Stimulated activated naive CD8-positive, alpha-beta T cell treated with anti-CD3 and anti-CD28 coated beads, Interleukin-15, Interleukin-2, amounts not matched to agents 100 ng/mL and 50 ng/mL, for 24 hours (primary cell): ENCODE results near the gene UNC5C.

Experiments
- H3K27ac Mint-ChIP-seq: one replicate; pipeline ENCODE4 v1.8.0; 2021; ENCODE audit warnings: mild to moderate bottlenecking, mixed read lengths
- H3K27me3 Mint-ChIP-seq: one replicate; pipeline ENCODE4 v1.8.0; 2021; ENCODE audit warnings: mixed read lengths
- H3K36me3 Mint-ChIP-seq: one replicate; pipeline ENCODE4 v1.8.0; 2021; ENCODE audit warnings: low read depth, mixed read lengths
- H3K4me1 Mint-ChIP-seq: one replicate; pipeline ENCODE4 v1.8.0; 2021; ENCODE audit warnings: low read depth, mixed read lengths
- H3K4me3 Mint-ChIP-seq: one replicate; pipeline ENCODE4 v1.8.0; 2021; ENCODE audit warnings: mild to moderate bottlenecking, mixed read lengths
- H3K9me3 Mint-ChIP-seq: one replicate; pipeline ENCODE4 v1.8.0; 2021; ENCODE audit warnings: mixed read lengths

The UNC5C gene

GRCh38 chr4:95537863-95538488 lies 10.8 kb downstream of the UNC5C start:
- no peak overlapping the region for H3K27ac Mint-ChIP-seq
- no peaks in the 10 kb centered on the region for H3K4me1 Mint-ChIP-seq
- no peaks in the 10 kb centered on the region for H3K36me3 Mint-ChIP-seq

DNA sequence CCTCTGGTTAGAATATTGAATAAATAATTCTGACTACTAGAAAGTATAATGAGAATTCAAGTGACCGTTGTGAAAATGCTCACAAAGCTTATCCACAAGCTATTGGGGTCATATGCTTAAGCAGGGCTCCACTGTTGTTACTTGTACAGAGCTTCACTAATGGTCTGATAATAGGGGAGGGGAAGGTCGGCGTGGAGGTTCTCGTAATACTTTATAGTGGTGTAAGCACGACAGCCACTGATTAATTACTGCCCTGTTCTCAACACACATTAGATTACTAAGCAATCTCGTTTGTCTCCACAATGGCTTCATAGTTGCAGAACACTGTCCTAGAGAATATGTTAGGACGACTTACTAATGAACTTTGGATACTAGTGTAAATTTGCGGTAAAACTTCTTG lies 11.6 kb downstream of the UNC5C start:
- Mint-ChIP-seq H3K27me3 (peaks cover 4% of the 10 kb centered on the region), H3K9me3 (no peaks in the 10 kb centered on the region), H3K4me1 (no peaks in the 10 kb centered on the region), H3K36me3 (no peaks in the 10 kb centered on the region), H3K27ac (no peak overlapping the region), H3K4me3 (no peak overlapping the region)

More at GRCh38 chr4:95537863-95538488, 10.8 kb downstream of the UNC5C start:
- no peak overlapping the region for H3K4me3 Mint-ChIP-seq
- no peaks in the 10 kb centered on the region for H3K9me3 Mint-ChIP-seq
- peaks cover 6% of the 10 kb centered on the region for H3K27me3 Mint-ChIP-seq

DNA sequence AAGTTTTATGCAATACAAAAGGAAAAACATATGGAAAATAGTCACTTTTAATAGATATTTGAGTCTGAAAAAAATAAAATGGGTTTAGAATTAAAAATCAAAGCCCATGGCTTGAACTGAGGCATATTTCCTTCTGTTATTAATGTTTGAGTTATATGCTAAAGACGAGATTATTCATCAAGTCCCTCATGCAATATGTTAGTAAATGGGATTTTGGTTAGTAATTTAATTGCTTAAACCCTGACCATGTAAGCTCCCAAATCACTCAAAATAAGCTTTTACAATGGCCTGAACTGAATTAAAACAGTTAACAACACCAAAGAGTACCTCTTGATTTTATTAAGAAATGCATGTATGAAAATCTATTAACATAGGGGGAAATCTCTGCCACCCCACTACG lies 12.1 kb downstream of the UNC5C start:
- Mint-ChIP-seq H3K27ac (no peak overlapping the region), H3K4me1 (no peaks in the 10 kb centered on the region), H3K36me3 (no peaks in the 10 kb centered on the region), H3K9me3 (no peaks in the 10 kb centered on the region), H3K4me3 (no peak overlapping the region), H3K27me3 (peaks cover 3% of the 10 kb centered on the region)

DNA sequence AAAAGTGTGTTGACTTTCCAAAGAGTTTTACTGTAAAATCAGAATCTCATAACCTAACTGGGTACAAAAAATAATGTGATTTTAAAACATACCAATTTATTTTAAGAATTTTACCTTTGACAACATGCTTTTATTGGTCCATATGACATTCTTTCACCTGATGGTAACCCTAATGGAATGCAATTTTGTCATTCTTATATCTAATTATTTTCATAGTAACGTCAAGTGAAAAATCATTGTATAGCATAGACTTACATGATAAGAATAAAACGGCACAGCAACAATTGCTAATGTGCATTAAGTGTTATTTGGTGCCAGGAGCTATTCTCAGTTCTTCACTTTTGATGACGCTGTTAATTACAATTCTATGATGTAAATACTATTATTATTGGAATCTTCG lies 13.6 kb downstream of the UNC5C start:
- Mint-ChIP-seq H3K4me3 (no peak overlapping the region), H3K36me3 (no peaks in the 10 kb centered on the region), H3K27ac (no peak overlapping the region), H3K9me3 (no peaks in the 10 kb centered on the region), H3K4me1 (no peaks in the 10 kb centered on the region), H3K27me3 (peaks cover 2% of the 10 kb centered on the region)

DNA sequence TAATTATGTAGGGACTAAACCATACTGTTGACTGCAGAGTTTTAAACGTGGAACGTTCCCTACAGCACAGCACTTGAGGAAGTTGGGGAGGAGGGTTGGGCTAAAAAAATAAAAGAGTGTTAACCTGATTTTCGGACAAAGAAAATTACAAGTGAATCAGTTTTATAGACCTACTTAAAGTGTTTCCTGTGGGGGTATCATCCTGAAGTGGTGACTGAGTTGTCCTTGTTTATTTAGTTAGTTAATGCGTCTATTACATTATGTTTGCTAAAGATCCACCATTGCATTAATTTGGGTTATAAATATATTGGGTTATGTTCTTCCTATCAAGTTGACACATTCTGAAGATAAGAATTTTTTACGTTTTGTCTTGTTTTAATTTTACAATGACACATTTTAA lies 14.7 kb downstream of the UNC5C start:
- H3K36me3 Mint-ChIP-seq, result no peaks in the 10 kb centered on the region
- H3K9me3 Mint-ChIP-seq, result no peaks in the 10 kb centered on the region
- no peak overlapping the region for H3K4me3 Mint-ChIP-seq
- H3K27me3 Mint-ChIP-seq, result no peaks in the 10 kb centered on the region
- H3K4me1 Mint-ChIP-seq, result no peaks in the 10 kb centered on the region
- no peak overlapping the region for H3K27ac Mint-ChIP-seq

- no peaks in the 10 kb centered on the region for H3K36me3 Mint-ChIP-seq
- no peaks in the 10 kb centered on the region for H3K4me1 Mint-ChIP-seq
- no peak overlapping the region for H3K27ac Mint-ChIP-seq
Observed at GRCh38 chr4:95533254-95533653, 15.5 kb downstream of the UNC5C start.

GRCh38 chr4:95532305-95532704 lies 16.5 kb downstream of the UNC5C start:
- no peak overlapping the region for H3K27ac Mint-ChIP-seq
- no peak overlapping the region for H3K4me3 Mint-ChIP-seq
- H3K36me3 Mint-ChIP-seq, result no peaks in the 10 kb centered on the region
- H3K9me3 Mint-ChIP-seq, result no peaks in the 10 kb centered on the region
- no peaks in the 10 kb centered on the region for H3K4me1 Mint-ChIP-seq
- H3K27me3 Mint-ChIP-seq, result no peaks in the 10 kb centered on the region

More at GRCh38 chr4:95533254-95533653, 15.5 kb downstream of the UNC5C start:
- H3K4me3 Mint-ChIP-seq, result no peak overlapping the region
- no peaks in the 10 kb centered on the region for H3K27me3 Mint-ChIP-seq
- no peaks in the 10 kb centered on the region for H3K9me3 Mint-ChIP-seq

DNA sequence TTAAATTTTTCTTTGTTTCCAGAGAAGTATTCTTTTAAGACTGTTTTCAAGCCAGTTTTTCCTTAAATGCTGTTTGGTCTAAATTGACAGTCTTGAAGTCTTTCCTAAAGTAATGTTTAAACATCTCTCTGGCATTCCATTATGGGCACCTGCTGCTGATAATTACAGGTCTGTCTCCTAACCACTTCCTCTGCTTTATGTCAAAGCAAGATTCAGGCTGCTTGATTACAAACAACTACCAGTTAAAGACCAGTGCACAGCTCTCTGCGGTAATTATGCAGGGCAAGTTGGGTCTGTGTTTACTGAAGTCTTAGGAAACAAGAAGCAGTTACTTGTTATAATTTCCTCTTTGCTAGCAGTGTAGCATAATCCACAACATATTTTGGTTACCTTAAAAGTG lies 17.6 kb downstream of the UNC5C start:
- Mint-ChIP-seq H3K36me3 (no peaks in the 10 kb centered on the region), H3K4me3 (no peak overlapping the region), H3K9me3 (no peaks in the 10 kb centered on the region), H3K27ac (no peak overlapping the region), H3K4me1 (no peaks in the 10 kb centered on the region), H3K27me3 (no peaks in the 10 kb centered on the region)

- Mint-ChIP-seq H3K4me3 (no peak overlapping the region), H3K9me3 (no peaks in the 10 kb centered on the region), H3K4me1 (no peaks in the 10 kb centered on the region), H3K27me3 (no peaks in the 10 kb centered on the region), H3K27ac (no peak overlapping the region), H3K36me3 (no peaks in the 10 kb centered on the region)
Observed at GRCh38 chr4:95529946-95530345, 18.8 kb downstream of the UNC5C start.

DNA sequence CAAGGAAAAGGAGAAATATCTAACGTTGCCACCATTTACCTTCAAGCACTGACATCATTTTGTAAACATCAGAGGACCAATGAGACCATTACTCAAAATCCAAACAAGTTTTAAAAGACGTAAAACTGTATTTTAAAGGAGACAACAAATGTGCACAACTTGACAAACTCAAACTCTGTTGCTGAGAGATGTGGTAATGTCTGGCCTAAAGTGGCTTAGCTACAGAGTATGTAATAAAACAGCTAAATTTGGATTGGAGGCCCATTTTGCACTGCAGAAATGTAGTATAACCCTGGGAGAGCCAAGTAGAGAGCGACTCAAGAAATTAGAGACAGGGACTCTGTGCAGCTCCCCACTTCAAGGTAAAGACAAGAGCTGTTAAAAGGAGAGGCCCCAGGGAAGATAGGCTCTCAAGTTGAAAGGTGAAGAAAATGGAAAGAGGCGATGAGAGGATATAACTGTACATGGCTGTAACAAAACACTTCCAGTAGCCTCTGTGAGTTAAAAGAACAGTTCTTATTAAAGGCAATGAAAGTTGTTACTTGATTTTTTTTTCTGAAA lies 20.3 kb downstream of the UNC5C start:
- Mint-ChIP-seq H3K4me1 (no peaks in the 10 kb centered on the region), H3K36me3 (no peaks in the 10 kb centered on the region), H3K27me3 (no peaks in the 10 kb centered on the region), H3K27ac (no peak overlapping the region), H3K4me3 (no peak overlapping the region), H3K9me3 (no peaks in the 10 kb centered on the region)

GRCh38 chr4:95526075-95526474 lies 22.7 kb downstream of the UNC5C start:
- H3K27me3 Mint-ChIP-seq, result no peaks in the 10 kb centered on the region
- H3K27ac Mint-ChIP-seq, result no peak overlapping the region
- no peak overlapping the region for H3K4me3 Mint-ChIP-seq
- H3K4me1 Mint-ChIP-seq, result no peaks in the 10 kb centered on the region
- H3K9me3 Mint-ChIP-seq, result no peaks in the 10 kb centered on the region
- no peaks in the 10 kb centered on the region for H3K36me3 Mint-ChIP-seq

- Mint-ChIP-seq H3K9me3 (no peaks in the 10 kb centered on the region), H3K4me3 (no peak overlapping the region), H3K27me3 (no peaks in the 10 kb centered on the region), H3K4me1 (no peaks in the 10 kb centered on the region), H3K27ac (no peak overlapping the region), H3K36me3 (no peaks in the 10 kb centered on the region)
Observed at GRCh38 chr4:95524729-95525128, 24.0 kb downstream of the UNC5C start.

GRCh38 chr4:95524184-95524583 lies 24.6 kb downstream of the UNC5C start:
- no peaks in the 10 kb centered on the region for H3K27me3 Mint-ChIP-seq
- no peak overlapping the region for H3K27ac Mint-ChIP-seq
- H3K9me3 Mint-ChIP-seq, result no peaks in the 10 kb centered on the region
- no peaks in the 10 kb centered on the region for H3K4me1 Mint-ChIP-seq
- H3K36me3 Mint-ChIP-seq, result no peaks in the 10 kb centered on the region
- H3K4me3 Mint-ChIP-seq, result no peak overlapping the region

GRCh38 chr4:95522682-95523530 lies 25.9 kb downstream of the UNC5C start:
- no peaks in the 10 kb centered on the region for H3K4me1 Mint-ChIP-seq
- H3K27ac Mint-ChIP-seq, result no peak overlapping the region
- H3K27me3 Mint-ChIP-seq, result no peaks in the 10 kb centered on the region
- H3K9me3 Mint-ChIP-seq, result no peaks in the 10 kb centered on the region
- no peak overlapping the region for H3K4me3 Mint-ChIP-seq
- H3K36me3 Mint-ChIP-seq, result no peaks in the 10 kb centered on the region

GRCh38 chr4:95517576-95518345 lies 31.0 kb downstream of the UNC5C start:
- Mint-ChIP-seq H3K4me3 (no peak overlapping the region), H3K4me1 (no peaks in the 10 kb centered on the region), H3K9me3 (no peaks in the 10 kb centered on the region), H3K36me3 (no peaks in the 10 kb centered on the region), H3K27me3 (no peaks in the 10 kb centered on the region), H3K27ac (no peak overlapping the region)
